ENCODE measurements around the gene PRDX2.

DNA sequence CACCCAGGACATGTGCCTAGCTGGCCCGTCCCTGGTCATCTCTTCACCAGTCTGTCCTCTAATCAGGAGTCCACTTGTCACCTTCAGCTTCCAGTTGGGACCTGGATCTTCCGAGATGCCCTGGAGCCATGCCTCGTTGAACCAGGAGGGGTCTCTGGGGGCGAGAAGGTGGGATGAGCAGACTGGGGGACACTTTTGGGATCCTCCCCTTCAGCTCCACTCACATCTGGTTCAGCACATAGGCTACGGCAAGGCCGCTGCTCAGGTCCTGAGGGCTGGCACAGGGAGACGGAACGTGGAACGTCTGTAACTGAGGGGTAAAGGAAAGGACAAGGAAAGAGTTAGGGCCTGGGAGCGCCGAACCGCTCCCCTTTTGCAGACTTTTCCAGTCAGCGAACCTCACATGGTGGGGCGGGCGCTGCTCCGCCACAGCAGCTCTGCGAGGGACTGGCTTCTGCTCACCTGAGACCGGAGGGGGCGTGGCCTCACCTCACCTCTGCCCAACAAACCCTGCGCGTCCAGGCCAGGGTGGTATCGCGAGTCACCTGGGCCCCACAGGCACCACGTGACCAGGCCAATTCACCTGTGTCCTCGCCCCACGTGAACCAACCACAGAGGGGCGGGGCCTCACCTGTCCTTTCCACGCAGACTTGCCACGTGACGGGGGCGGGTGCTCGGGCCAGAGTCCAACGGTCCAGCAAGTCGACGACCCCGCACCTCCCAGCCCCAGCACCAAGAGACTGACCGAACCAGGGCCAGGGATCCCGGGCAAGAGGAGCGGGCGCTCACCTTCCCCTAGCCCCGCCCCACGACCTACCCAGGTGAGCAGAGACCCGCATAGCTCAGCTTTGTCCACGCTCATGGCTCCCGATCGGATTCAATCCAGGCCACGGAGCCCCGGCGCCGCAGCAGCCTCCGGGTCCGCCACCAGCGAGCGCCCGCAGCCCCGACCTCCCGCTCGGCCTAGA is 26.7 kb downstream of the PRDX2 start, which contains the start of gene HOOK2:
- TF ChIP-seq, protein P1, sequence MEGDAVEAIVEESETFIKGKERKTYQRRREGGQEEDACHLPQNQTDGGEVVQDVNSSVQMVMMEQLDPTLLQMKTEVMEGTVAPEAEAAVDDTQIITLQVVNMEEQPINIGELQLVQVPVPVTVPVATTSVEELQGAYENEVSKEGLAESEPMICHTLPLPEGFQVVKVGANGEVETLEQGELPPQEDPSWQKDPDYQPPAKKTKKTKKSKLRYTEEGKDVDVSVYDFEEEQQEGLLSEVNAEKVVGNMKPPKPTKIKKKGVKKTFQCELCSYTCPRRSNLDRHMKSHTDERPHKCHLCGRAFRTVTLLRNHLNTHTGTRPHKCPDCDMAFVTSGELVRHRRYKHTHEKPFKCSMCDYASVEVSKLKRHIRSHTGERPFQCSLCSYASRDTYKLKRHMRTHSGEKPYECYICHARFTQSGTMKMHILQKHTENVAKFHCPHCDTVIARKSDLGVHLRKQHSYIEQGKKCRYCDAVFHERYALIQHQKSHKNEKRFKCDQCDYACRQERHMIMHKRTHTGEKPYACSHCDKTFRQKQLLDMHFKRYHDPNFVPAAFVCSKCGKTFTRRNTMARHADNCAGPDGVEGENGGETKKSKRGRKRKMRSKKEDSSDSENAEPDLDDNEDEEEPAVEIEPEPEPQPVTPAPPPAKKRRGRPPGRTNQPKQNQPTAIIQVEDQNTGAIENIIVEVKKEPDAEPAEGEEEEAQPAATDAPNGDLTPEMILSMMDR (IDR thresholded peaks at IDR 0.05): no peak
- TF ChIP-seq POLR2A (IDR thresholded peaks at IDR 0.05): no peak
